Neural progenitor cell (in vitro differentiated cells): ENCODE results near the gene FJX1.

Source experiments
- EZH2 ChIP-seq: fragments of 200-600 bp; sonication (generic); IDR thresholded peaks from 2 replicates; pipeline ENCODE4 v1.6.1; 2017; ENCODE audit warnings: antibody characterized with exemption, mild to moderate bottlenecking, moderate library complexity
- EZH2phosphoT487 ChIP-seq: fragments of 200-600 bp; sonication (generic); IDR thresholded peaks from 2 replicates; pipeline ENCODE4 v1.6.1; 2017; ENCODE audit warnings: antibody characterized with exemption
- TF ChIP-seq, protein P1 (sequence below): fragments of 200-600 bp; sonication (generic); IDR thresholded peaks from 2 replicates; pipeline ENCODE4 v1.5.1; 2017; ENCODE audit warnings: antibody characterized with exemption, mild to moderate bottlenecking

DNA sequence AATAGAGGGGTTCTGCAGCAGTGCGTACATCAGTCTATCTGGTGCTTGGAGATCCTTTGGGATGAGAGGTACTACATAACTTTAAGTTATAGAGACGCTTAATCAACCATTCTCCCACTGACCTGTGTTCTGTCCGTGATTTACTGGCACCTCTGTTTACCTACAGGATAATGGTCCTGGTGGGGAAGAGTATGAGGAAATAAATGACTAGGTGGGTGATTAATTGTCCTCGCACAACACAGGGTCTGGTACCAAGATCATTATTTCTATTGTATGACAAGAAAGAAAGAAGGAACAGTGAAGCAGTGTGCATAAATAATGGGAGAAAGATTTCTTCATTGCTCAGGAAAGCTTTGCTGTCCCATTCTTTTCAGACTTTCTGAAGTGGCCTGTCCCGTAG lies 32.8 kb upstream of the FJX1 start:
- TF ChIP-seq, protein P1, sequence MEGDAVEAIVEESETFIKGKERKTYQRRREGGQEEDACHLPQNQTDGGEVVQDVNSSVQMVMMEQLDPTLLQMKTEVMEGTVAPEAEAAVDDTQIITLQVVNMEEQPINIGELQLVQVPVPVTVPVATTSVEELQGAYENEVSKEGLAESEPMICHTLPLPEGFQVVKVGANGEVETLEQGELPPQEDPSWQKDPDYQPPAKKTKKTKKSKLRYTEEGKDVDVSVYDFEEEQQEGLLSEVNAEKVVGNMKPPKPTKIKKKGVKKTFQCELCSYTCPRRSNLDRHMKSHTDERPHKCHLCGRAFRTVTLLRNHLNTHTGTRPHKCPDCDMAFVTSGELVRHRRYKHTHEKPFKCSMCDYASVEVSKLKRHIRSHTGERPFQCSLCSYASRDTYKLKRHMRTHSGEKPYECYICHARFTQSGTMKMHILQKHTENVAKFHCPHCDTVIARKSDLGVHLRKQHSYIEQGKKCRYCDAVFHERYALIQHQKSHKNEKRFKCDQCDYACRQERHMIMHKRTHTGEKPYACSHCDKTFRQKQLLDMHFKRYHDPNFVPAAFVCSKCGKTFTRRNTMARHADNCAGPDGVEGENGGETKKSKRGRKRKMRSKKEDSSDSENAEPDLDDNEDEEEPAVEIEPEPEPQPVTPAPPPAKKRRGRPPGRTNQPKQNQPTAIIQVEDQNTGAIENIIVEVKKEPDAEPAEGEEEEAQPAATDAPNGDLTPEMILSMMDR, result no peak
- no peak for TF ChIP-seq EZH2
- no peak for TF ChIP-seq EZH2phosphoT487
